K562 (cell line): ENCODE data around the gene ITPKB. TPM values are rescaled to one million over a fixed set of nuclear protein-coding genes. Genes with fewer than 3 reads are reported as not detected.

Source experiments
- ATF7 ChIP-seq: fragments of 450-650 bp; IDR thresholded peaks from 2 replicates; pipeline ENCODE4 v1.7.1; 2014; ENCODE audit warnings: mild to moderate bottlenecking, moderate library complexity
- CREM ChIP-seq: IDR thresholded peaks from 2 replicates; pipeline ENCODE4 v1.6.1; 2014; ENCODE audit warnings: antibody characterized with exemption, low read depth
- CSDE1 ChIP-seq, 2 experiments: fragments of 450-650 bp; IDR thresholded peaks; 2 replicates each; pipeline ENCODE4 v1.6.1; 2016; ENCODE audit warnings: mild to moderate bottlenecking in 1 of 2
- JUND ChIP-seq, 2 experiments: IDR thresholded peaks; 2 replicates in 1 of 2; 3 replicates in 1 of 2; pipeline ENCODE4 v1.6.1; 2011; ENCODE audit warnings: borderline replicate concordance in 2 of 2, low read depth in 2 of 2, low read length in 2 of 2, improper control_type of control experiment in 1 of 2, missing biosample characterization in 1 of 2, missing genetic modification characterization in 1 of 2, missing genetic modification reagents in 1 of 2
- MNT ChIP-seq, 2 experiments: fragments of 450-650 bp; conservative IDR thresholded peaks; 2 replicates each; pipeline ENCODE4 v1.6.1; 2017; ENCODE audit warnings: mild to moderate bottlenecking in 2 of 2, moderate library complexity in 2 of 2
- MYC ChIP-seq, 2 experiments: fragments of 250-450 bp in 1 of 2; sonication (Bioruptor Pico) in 1 of 2; IDR thresholded peaks; 2 replicates each; pipeline versions ENCODE4 v1.5.1 to v1.6.1; 2012 to 2021; ENCODE audit warnings: low read depth in 2 of 2, borderline replicate concordance in 1 of 2, improper control_type of control experiment in 1 of 2, low read length in 1 of 2, mild to moderate bottlenecking in 1 of 2, moderate library complexity in 1 of 2
- NR2C2 ChIP-seq, 2 experiments: fragments of 200-800 bp in 1 of 2; sonication (Bioruptor generic) in 1 of 2; sonication (generic) in 1 of 2; formaldehyde crosslinking in 1 of 2; IDR thresholded peaks; 2 replicates each; pipeline versions ENCODE4 v1.6.1 to v1.8.0; 2016 to 2022; ENCODE audit warnings: mild to moderate bottlenecking in 1 of 2, missing compliant biosample characterization in 1 of 2, missing genetic modification characterization in 1 of 2, missing genetic modification reagents in 1 of 2
- RAD51 ChIP-seq: fragments of 450-650 bp; IDR thresholded peaks from 2 replicates; pipeline ENCODE4 v1.7.1; 2016; ENCODE audit warnings: low read depth, mild to moderate bottlenecking, borderline replicate concordance
- SAP30 ChIP-seq: fragments of 200-600 bp; sonication (generic); IDR thresholded peaks from 2 replicates; pipeline ENCODE4 v1.6.1; 2012; ENCODE audit warnings: borderline replicate concordance, low read depth, mild to moderate bottlenecking, moderate library complexity, low read length, control low read depth, inconsistent platforms; ENCODE audit not compliant: insufficient read depth, poor library complexity, severe bottlenecking
- SMC3 ChIP-seq: conservative IDR thresholded peaks from 2 replicates; pipeline ENCODE4 v1.6.1; 2011; ENCODE audit warnings: low read depth, low read length, improper control_type of control experiment; ENCODE audit not compliant: insufficient read depth
- SNRNP70 ChIP-seq: fragments of 200-400 bp; formaldehyde crosslinking; optimal IDR thresholded peaks from 2 replicates; pipeline ENCODE3; 2017; ENCODE audit warnings: low read depth, low read length
- TBL1XR1 ChIP-seq, 2 experiments: IDR thresholded peaks; 2 replicates each; pipeline ENCODE4 v1.6.1; 2012; ENCODE audit warnings: improper control_type of control experiment in 2 of 2, low read length in 2 of 2, mild to moderate bottlenecking in 1 of 2
- ZNF668 ChIP-seq: fragments of 250-450 bp; sonication (Bioruptor Pico); IDR thresholded peaks from 2 replicates; pipeline ENCODE4 v1.8.0; 2022; ENCODE audit warnings: mild to moderate bottlenecking, inconsistent platforms
- polyA plus RNA-seq, 8 experiments: library from polyadenylated mRNA; depleted of rRNA in 4 of 8; stranded (reverse) in 5 of 8; unstranded in 3 of 8; fragments of >200 nt; fragmentation: Nextera tagmentation in 2 of 8; fragmentation: Illumina TruSeq in 1 of 8; extraction: Ambion mirVana in 2 of 8; extraction: Trizol in 1 of 8; gene quantifications; 2 replicates each; pipeline versions ENCODE4 v1.2.1 to v1.2.3, GENCODE V29; 2011 to 2014; ENCODE audit warnings: inconsistent platforms in 1 of 8, missing spikeins in 1 of 8
- total RNA-seq, 7 experiments: library from RNA; depleted of rRNA in 6 of 7; stranded (reverse); fragments of >200 nt in 6 of 7; fragmentation: Illumina TruSeq in 2 of 7; extraction: Trizol in 2 of 7; gene quantifications; 2 replicates each; pipeline versions ENCODE4 v1.2.1 to v1.2.3, GENCODE V29; 2011 to 2021; ENCODE audit warnings: low replicate concordance in 1 of 7
- TF ChIP-seq, protein P1 (sequence below): fragments of 450-650 bp; IDR thresholded peaks from 2 replicates; pipeline ENCODE4 v1.6.1; 2016; ENCODE audit warnings: mild to moderate bottlenecking, moderate library complexity

Gene ITPKB
- total and polyA plus RNA-seq, 9 of the 15 experiments (the other 6 are each of a cell fraction or from before 2014, with no cell fraction given): 0.01 to 0.22 TPM; not detected in 7

GRCh38 chr1:226626577-226626956, 112.5 kb downstream of the ITPKB start (continued):
- TF ChIP-seq, protein P1, sequence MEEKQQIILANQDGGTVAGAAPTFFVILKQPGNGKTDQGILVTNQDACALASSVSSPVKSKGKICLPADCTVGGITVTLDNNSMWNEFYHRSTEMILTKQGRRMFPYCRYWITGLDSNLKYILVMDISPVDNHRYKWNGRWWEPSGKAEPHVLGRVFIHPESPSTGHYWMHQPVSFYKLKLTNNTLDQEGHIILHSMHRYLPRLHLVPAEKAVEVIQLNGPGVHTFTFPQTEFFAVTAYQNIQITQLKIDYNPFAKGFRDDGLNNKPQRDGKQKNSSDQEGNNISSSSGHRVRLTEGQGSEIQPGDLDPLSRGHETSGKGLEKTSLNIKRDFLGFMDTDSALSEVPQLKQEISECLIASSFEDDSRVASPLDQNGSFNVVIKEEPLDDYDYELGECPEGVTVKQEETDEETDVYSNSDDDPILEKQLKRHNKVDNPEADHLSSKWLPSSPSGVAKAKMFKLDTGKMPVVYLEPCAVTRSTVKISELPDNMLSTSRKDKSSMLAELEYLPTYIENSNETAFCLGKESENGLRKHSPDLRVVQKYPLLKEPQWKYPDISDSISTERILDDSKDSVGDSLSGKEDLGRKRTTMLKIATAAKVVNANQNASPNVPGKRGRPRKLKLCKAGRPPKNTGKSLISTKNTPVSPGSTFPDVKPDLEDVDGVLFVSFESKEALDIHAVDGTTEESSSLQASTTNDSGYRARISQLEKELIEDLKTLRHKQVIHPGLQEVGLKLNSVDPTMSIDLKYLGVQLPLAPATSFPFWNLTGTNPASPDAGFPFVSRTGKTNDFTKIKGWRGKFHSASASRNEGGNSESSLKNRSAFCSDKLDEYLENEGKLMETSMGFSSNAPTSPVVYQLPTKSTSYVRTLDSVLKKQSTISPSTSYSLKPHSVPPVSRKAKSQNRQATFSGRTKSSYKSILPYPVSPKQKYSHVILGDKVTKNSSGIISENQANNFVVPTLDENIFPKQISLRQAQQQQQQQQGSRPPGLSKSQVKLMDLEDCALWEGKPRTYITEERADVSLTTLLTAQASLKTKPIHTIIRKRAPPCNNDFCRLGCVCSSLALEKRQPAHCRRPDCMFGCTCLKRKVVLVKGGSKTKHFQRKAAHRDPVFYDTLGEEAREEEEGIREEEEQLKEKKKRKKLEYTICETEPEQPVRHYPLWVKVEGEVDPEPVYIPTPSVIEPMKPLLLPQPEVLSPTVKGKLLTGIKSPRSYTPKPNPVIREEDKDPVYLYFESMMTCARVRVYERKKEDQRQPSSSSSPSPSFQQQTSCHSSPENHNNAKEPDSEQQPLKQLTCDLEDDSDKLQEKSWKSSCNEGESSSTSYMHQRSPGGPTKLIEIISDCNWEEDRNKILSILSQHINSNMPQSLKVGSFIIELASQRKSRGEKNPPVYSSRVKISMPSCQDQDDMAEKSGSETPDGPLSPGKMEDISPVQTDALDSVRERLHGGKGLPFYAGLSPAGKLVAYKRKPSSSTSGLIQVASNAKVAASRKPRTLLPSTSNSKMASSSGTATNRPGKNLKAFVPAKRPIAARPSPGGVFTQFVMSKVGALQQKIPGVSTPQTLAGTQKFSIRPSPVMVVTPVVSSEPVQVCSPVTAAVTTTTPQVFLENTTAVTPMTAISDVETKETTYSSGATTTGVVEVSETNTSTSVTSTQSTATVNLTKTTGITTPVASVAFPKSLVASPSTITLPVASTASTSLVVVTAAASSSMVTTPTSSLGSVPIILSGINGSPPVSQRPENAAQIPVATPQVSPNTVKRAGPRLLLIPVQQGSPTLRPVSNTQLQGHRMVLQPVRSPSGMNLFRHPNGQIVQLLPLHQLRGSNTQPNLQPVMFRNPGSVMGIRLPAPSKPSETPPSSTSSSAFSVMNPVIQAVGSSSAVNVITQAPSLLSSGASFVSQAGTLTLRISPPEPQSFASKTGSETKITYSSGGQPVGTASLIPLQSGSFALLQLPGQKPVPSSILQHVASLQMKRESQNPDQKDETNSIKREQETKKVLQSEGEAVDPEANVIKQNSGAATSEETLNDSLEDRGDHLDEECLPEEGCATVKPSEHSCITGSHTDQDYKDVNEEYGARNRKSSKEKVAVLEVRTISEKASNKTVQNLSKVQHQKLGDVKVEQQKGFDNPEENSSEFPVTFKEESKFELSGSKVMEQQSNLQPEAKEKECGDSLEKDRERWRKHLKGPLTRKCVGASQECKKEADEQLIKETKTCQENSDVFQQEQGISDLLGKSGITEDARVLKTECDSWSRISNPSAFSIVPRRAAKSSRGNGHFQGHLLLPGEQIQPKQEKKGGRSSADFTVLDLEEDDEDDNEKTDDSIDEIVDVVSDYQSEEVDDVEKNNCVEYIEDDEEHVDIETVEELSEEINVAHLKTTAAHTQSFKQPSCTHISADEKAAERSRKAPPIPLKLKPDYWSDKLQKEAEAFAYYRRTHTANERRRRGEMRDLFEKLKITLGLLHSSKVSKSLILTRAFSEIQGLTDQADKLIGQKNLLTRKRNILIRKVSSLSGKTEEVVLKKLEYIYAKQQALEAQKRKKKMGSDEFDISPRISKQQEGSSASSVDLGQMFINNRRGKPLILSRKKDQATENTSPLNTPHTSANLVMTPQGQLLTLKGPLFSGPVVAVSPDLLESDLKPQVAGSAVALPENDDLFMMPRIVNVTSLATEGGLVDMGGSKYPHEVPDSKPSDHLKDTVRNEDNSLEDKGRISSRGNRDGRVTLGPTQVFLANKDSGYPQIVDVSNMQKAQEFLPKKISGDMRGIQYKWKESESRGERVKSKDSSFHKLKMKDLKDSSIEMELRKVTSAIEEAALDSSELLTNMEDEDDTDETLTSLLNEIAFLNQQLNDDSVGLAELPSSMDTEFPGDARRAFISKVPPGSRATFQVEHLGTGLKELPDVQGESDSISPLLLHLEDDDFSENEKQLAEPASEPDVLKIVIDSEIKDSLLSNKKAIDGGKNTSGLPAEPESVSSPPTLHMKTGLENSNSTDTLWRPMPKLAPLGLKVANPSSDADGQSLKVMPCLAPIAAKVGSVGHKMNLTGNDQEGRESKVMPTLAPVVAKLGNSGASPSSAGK: peak; percentile 98
- peak; percentile 89 for TF ChIP-seq MYC (IDR thresholded peaks at IDR 0.05; ENCODE audit: low read depth, low read length)
- no peak for TF ChIP-seq MYC (CRISPR knock-in tag; IDR thresholded peaks at IDR 0.05; ENCODE audit: borderline replicate concordance, low read depth)
- TF ChIP-seq JUND (IDR thresholded peaks at IDR 0.05; ENCODE audit: borderline replicate concordance, low read depth, low read length): peak; percentile 49
- no peak; the same call in 2 of the 3 replicates for TF ChIP-seq JUND (tag; IDR thresholded peaks at IDR 0.05; ENCODE audit: borderline replicate concordance, low read depth, low read length)
- 0 out of 2 replicates have a peak, but pooled peaks have one; percentile 11 for TF ChIP-seq ZNF668 (CRISPR knock-in tag)
- TF ChIP-seq NR2C2 (CRISPR knock-in tag; IDR thresholded peaks at IDR 0.05): no peak
- TF ChIP-seq NR2C2 (tag; IDR thresholded peaks at IDR 0.05): no peak
- peak; percentile 77 for TF ChIP-seq SMC3
- TF ChIP-seq TBL1XR1 (IDR thresholded peaks at IDR 0.05; ENCODE audit: low read length in 2 of 2): 0 out of 4 replicates have a peak, but pooled peaks of 1 of the 2 experiments have one; percentile 36
- no peak for TF ChIP-seq SNRNP70
- TF ChIP-seq RAD51: peak; percentile 41
- no peak for TF ChIP-seq ATF7
- peak; percentile 35; the same call in 1 of the 2 replicates for TF ChIP-seq CREM
- TF ChIP-seq SAP30: no peak
- TF ChIP-seq CSDE1 (IDR thresholded peaks at IDR 0.05): no peak
- peak in 1 of 2 experiments; percentile 83; a peak in 2 of 4 replicates for TF ChIP-seq MNT (conservative IDR thresholded peaks at IDR 0.05)
